HepG2 (cell line): Measurements from ENCODE around the gene CTNNBIP1. TPM values are rescaled to one million over a fixed set of nuclear protein-coding genes. Genes with fewer than 3 reads are reported as not detected.

Experiments
- ATAC-seq: fragments of 200-7000 bp; cut with Tn5 transposase; 3 replicates; pipeline ENCODE4 v1.9.1; 2020; ENCODE audit warnings: mild to moderate bottlenecking, moderate library complexity
- BruUV-seq: library from RNA; stranded (reverse); fragments of 400-500 nt; replicated peaks from 2 replicates; lab custom pipeline; 2021; lab: Mats Ljungman, UMichigan
- CTCF ChIA-PET: fragments of 300-600 bp; formaldehyde crosslinking; extraction: SDS; loops from one replicate; lab custom pipeline; 2021; ENCODE audit warnings: low total read pairs, inconsistent platforms, low intra/inter-chr PET ratio; lab: Yijun Ruan, JAX
- POLR2A ChIA-PET: fragments of 350-600 bp; sonication (Branson Sonifier 250); formaldehyde crosslinking; loops from one replicate; lab custom pipeline; 2020; ENCODE audit warnings: antibody characterized with exemption, inconsistent platforms; lab: Yijun Ruan, JAX
- DNase-seq: peaks from one replicate; pipeline ENCODE4 v3.0.0-alpha.2; 2015; ENCODE audit warnings: low spot score
- FAIRE-seq: peaks from 3 replicates; lab custom pipeline; 2011; peaks lifted over from hg19 to GRCh38; lab: Jason Lieb, UNC
- H2AFZ ChIP-seq: one replicate; pipeline ENCODE4 v1.6.1; 2011; ENCODE audit warnings: low read length, inconsistent platforms
- H3K27ac ChIP-seq: fragments of 300-600 bp; 3 replicates; pipeline ENCODE4 v1.8.0; 2011; ENCODE audit warnings: mixed run types, mild to moderate bottlenecking, mixed read lengths, low read length, inconsistent platforms; ENCODE audit not compliant: insufficient read depth; ENCODE audit errors: extremely low read length
- H3K27me3 ChIP-seq, 2 experiments: fragments of 200-600 bp in 1 of 2; 2 replicates in 1 of 2; 3 replicates in 1 of 2; pipeline versions ENCODE4 v1.6.0 to v1.8.0; 2011; ENCODE audit warnings: low read length in 2 of 2, mild to moderate bottlenecking in 2 of 2, moderate library complexity in 2 of 2, inconsistent platforms in 1 of 2; ENCODE audit not compliant: insufficient read depth in 2 of 2, control insufficient read depth in 1 of 2
- H3K36me3 ChIP-seq, 2 experiments: fragments of 200-600 bp in 1 of 2; replicated peaks in 1 of 2; 2 replicates in 1 of 2; 3 replicates in 1 of 2; pipeline versions ENCODE4 v1.5.1 to v1.8.0; 2011; ENCODE audit warnings: low read length in 2 of 2, inconsistent platforms in 1 of 2; ENCODE audit not compliant: insufficient read depth in 2 of 2, control insufficient read depth in 1 of 2
- H3K4me1 ChIP-seq: 2 replicates; pipeline ENCODE4 v1.5.1; 2012; ENCODE audit warnings: low read length, inconsistent platforms; ENCODE audit not compliant: insufficient read depth
- H3K4me2 ChIP-seq: 2 replicates; pipeline ENCODE4 v1.6.0; 2011; ENCODE audit warnings: low read depth, low read length, inconsistent platforms
- H3K4me3 ChIP-seq, 3 experiments: fragments of 200-600 bp in 1 of 3; sonication (generic), shearing (Covaris generic) in 1 of 3; replicated peaks in 1 of 3; 2 replicates each; pipeline ENCODE4 v1.5.1; 2011 to 2016; ENCODE audit warnings: low read length in 3 of 3, inconsistent platforms in 2 of 3, low read depth in 2 of 3, mild to moderate bottlenecking in 2 of 3, control low read depth in 1 of 3, mixed read lengths in 1 of 3; ENCODE audit not compliant: insufficient read depth in 1 of 3
- H3K79me2 ChIP-seq: one replicate; pipeline ENCODE4 v1.6.1; 2011; ENCODE audit warnings: low read length, inconsistent platforms; ENCODE audit not compliant: insufficient read depth
- H3K9ac ChIP-seq: 2 replicates; pipeline ENCODE4 v1.6.0; 2011; ENCODE audit warnings: mild to moderate bottlenecking, low read depth, low read length, inconsistent platforms; ENCODE audit not compliant: insufficient read depth
- H3K9me3 ChIP-seq: 2 replicates; pipeline ENCODE4 v1.5.1; 2012; ENCODE audit warnings: mild to moderate bottlenecking, low read length
- H4K20me1 ChIP-seq: 2 replicates; pipeline ENCODE4 v1.6.0; 2011; ENCODE audit warnings: inconsistent platforms, mild to moderate bottlenecking, low read length, moderate library complexity; ENCODE audit not compliant: insufficient read depth
- IKZF4 ChIP-seq: sonication (generic); formaldehyde crosslinking; IDR thresholded peaks from 2 replicates; pipeline ENCODE4 v1.5.1; 2020; ENCODE audit warnings: borderline replicate concordance, mild to moderate bottlenecking, low read depth, missing genetic modification reagents; ENCODE audit errors: not compliant biosample characterization
- NFE2 ChIP-seq: sonication (generic); formaldehyde crosslinking; IDR thresholded peaks from 2 replicates; pipeline ENCODE4 v1.4.0; 2020; ENCODE audit warnings: missing genetic modification reagents
- REL ChIP-seq: sonication (generic); formaldehyde crosslinking; conservative IDR thresholded peaks from 2 replicates; pipeline ENCODE4 v1.8.0; 2022; ENCODE audit warnings: mild to moderate bottlenecking, missing genetic modification reagents, moderate library complexity
- SSRP1 ChIP-seq: IDR thresholded peaks from 2 replicates; pipeline ENCODE4 v1.6.1; 2016; ENCODE audit warnings: control low read depth
- ZNF589 ChIP-seq: sonication (generic); formaldehyde crosslinking; conservative IDR thresholded peaks from 2 replicates; pipeline ENCODE4 v1.8.0; 2022; ENCODE audit warnings: mild to moderate bottlenecking, moderate library complexity, missing genetic modification reagents
- ZNF629 ChIP-seq: sonication (generic); formaldehyde crosslinking; conservative IDR thresholded peaks from 2 replicates; pipeline ENCODE4 v1.5.0; 2020; ENCODE audit warnings: missing genetic modification reagents
- WGBS: methylation state at CpG from one replicate; pipeline ENCODE4 v1.1.6; 2017; ENCODE audit warnings: low lambda C conversion rate; 5-methylcytosine and 5-hydroxymethylcytosine counted together
- in situ Hi-C: cut with HindIII; loops from 2 replicates; pipeline ENCODE4 v1.10.0; 2017; ENCODE audit warnings: low pct_unique_long_range_greater_than_20kb; ENCODE audit not compliant: extremely low pct_ligation_motif_present
- intact Hi-C: fragments of 100-400 bp; cut with micrococcal nuclease; formaldehyde crosslinking; loops from one replicate; pipeline ENCODE4 v1.10.0; 2022; ENCODE audit not compliant: unreplicated experiment
- polyA plus RNA-seq, 8 experiments: library from polyadenylated mRNA; depleted of rRNA in 3 of 8; stranded (reverse) in 7 of 8; unstranded in 1 of 8; fragments of >200 nt; fragmentation: Illumina TruSeq in 4 of 8; extraction: Trizol in 4 of 8; gene quantifications; 2 replicates each; pipeline versions ENCODE4 v1.2.1 to v1.2.3, GENCODE V29; 2011 to 2016; ENCODE audit warnings: low read depth in 4 of 8, missing spikeins in 1 of 8, mixed read lengths in 1 of 8; ENCODE audit not compliant: insufficient read depth in 1 of 8
- total RNA-seq, 5 experiments: library from RNA; depleted of rRNA; stranded (reverse); fragments of >200 nt; fragmentation: Illumina TruSeq; extraction: Trizol; gene quantifications; 2 replicates each; pipeline ENCODE4 v1.2.3, GENCODE V29; 2016; ENCODE audit warnings: low read depth in 1 of 5
- TF ChIP-seq, protein P1 (sequence below): sonication (generic); formaldehyde crosslinking; IDR thresholded peaks from 2 replicates; pipeline ENCODE4 v1.9.0; 2021; ENCODE audit warnings: missing genetic modification reagents, borderline replicate concordance
- TF ChIP-seq, protein P2 (sequence below): IDR thresholded peaks from 2 replicates; pipeline ENCODE4 v1.6.1; 2016
- TF ChIP-seq, protein P3 (sequence below): sonication (generic); formaldehyde crosslinking; conservative IDR thresholded peaks from 2 replicates; pipeline ENCODE4 v1.8.1; 2023; ENCODE audit warnings: missing genetic modification reagents
- TF ChIP-seq, protein P4 (sequence below): sonication (generic); formaldehyde crosslinking; IDR thresholded peaks from 2 replicates; pipeline ENCODE4 v1.9.0; 2022; ENCODE audit warnings: low read depth, missing genetic modification reagents

The CTNNBIP1 gene
- total and polyA plus RNA-seq, 2 of the 13 experiments (the other 11 are each of a cell fraction or from before 2014, with no cell fraction given) = 71.7 to 83.0 TPM

DNA sequence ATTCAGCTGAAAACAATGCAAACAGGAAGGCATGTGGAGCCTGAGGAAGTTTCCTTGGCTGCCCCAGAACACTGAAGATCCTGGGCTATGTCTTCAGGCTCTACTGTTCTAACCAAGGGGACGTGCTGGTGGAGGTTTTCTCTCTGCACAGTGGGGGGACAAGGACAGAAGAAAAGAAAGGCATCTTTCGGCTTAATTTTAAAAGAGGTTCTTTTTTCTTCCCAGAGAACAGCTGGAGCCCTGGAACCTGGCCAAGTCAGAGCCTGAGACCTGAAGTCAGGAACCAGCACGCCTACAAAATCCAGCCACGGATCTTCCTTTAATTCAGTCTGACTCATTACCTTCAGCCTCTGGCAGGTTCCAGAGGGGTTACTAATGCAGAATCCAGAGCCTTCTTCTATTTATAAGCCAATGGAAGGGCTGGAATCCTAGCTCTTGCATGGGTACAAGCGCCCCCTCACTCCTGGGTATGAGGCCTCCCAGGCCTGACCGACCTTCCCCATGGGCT is 19.8 kb downstream of the CTNNBIP1 start:
- H3K4me2 ChIP-seq = no peak overlapping the region
- no TSS peak for BruUV-seq
- H3K4me3 ChIP-seq = no peak overlapping the region
- no peak overlapping the region for H3K9ac ChIP-seq
- DNase-seq = no peak
- WGBS = 94% methylated on average over 6 of the region's 6 CpGs
- POLR2A ChIA-PET = interaction anchor here (1.8 kb wide), 1 partner anchor 23 kb away, joined by 5 read pairs; no protein-coding TSS in a partner anchor
- in situ Hi-C loops = no loop called here
- TF ChIP-seq, protein P1, sequence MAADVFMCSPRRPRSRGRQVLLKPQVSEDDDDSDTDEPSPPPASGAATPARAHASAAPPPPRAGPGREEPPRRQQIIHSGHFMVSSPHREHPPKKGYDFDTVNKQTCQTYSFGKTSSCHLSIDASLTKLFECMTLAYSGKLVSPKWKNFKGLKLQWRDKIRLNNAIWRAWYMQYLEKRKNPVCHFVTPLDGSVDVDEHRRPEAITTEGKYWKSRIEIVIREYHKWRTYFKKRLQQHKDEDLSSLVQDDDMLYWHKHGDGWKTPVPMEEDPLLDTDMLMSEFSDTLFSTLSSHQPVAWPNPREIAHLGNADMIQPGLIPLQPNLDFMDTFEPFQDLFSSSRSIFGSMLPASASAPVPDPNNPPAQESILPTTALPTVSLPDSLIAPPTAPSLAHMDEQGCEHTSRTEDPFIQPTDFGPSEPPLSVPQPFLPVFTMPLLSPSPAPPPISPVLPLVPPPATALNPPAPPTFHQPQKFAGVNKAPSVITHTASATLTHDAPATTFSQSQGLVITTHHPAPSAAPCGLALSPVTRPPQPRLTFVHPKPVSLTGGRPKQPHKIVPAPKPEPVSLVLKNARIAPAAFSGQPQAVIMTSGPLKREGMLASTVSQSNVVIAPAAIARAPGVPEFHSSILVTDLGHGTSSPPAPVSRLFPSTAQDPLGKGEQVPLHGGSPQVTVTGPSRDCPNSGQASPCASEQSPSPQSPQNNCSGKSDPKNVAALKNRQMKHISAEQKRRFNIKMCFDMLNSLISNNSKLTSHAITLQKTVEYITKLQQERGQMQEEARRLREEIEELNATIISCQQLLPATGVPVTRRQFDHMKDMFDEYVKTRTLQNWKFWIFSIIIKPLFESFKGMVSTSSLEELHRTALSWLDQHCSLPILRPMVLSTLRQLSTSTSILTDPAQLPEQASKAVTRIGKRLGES (CRISPR knock-in tag) = no peak
- no peak for TF ChIP-seq IKZF4 (CRISPR knock-in tag)
- TF ChIP-seq NFE2 (CRISPR knock-in tag) = no peak
- TF ChIP-seq ZNF589 (CRISPR knock-in tag) = no peak
- TF ChIP-seq, protein P2, sequence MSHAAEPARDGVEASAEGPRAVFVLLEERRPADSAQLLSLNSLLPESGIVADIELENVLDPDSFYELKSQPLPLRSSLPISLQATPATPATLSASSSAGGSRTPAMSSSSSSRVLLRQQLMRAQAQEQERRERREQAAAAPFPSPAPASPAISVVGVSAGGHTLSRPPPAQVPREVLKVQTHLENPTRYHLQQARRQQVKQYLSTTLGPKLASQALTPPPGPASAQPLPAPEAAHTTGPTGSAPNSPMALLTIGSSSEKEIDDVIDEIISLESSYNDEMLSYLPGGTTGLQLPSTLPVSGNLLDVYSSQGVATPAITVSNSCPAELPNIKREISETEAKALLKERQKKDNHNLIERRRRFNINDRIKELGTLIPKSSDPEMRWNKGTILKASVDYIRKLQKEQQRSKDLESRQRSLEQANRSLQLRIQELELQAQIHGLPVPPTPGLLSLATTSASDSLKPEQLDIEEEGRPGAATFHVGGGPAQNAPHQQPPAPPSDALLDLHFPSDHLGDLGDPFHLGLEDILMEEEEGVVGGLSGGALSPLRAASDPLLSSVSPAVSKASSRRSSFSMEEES (CRISPR knock-in tag) = no peak
- no peak for TF ChIP-seq SSRP1
- no peak for TF ChIP-seq ZNF629 (CRISPR knock-in tag)
- TF ChIP-seq, protein P3, sequence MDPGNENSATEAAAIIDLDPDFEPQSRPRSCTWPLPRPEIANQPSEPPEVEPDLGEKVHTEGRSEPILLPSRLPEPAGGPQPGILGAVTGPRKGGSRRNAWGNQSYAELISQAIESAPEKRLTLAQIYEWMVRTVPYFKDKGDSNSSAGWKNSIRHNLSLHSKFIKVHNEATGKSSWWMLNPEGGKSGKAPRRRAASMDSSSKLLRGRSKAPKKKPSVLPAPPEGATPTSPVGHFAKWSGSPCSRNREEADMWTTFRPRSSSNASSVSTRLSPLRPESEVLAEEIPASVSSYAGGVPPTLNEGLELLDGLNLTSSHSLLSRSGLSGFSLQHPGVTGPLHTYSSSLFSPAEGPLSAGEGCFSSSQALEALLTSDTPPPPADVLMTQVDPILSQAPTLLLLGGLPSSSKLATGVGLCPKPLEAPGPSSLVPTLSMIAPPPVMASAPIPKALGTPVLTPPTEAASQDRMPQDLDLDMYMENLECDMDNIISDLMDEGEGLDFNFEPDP (CRISPR knock-in tag) = no peak
- TF ChIP-seq REL (CRISPR knock-in tag) = no peak
- TF ChIP-seq, protein P4, sequence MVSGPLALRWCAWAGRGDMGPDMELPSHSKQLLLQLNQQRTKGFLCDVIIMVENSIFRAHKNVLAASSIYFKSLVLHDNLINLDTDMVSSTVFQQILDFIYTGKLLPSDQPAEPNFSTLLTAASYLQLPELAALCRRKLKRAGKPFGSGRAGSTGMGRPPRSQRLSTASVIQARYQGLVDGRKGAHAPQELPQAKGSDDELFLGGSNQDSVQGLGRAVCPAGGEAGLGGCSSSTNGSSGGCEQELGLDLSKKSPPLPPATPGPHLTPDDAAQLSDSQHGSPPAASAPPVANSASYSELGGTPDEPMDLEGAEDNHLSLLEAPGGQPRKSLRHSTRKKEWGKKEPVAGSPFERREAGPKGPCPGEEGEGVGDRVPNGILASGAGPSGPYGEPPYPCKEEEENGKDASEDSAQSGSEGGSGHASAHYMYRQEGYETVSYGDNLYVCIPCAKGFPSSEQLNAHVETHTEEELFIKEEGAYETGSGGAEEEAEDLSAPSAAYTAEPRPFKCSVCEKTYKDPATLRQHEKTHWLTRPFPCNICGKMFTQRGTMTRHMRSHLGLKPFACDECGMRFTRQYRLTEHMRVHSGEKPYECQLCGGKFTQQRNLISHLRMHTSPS = no peak
- H3K79me2 ChIP-seq = peaks cover 6% of the 10 kb centered on the region
- H4K20me1 ChIP-seq = no peaks in the 10 kb centered on the region
- intact Hi-C loops = no loop called here
- FAIRE-seq = no peak
- peaks cover 15 to 49% of the 10 kb centered on the region in 2 experiments; a peak in 4 of 5 replicates for H3K36me3 ChIP-seq
- peaks cover 13% of the 10 kb centered on the region; the same call in 1 of the 2 replicates for H3K4me1 ChIP-seq
- H3K9me3 ChIP-seq = no peaks in the 10 kb centered on the region
- no peak for ATAC-seq
- H2AFZ ChIP-seq = no peak overlapping the region
- no peaks in the 10 kb centered on the region for H3K27me3 ChIP-seq
- CTCF ChIA-PET = no interaction called here
- no peak overlapping the region for H3K27ac ChIP-seq
